ENCODE measurements around the gene BAIAP2L2. TPM values are rescaled to one million over a fixed set of nuclear protein-coding genes. Genes with fewer than 3 reads are reported as not detected.

BAIAP2L2 gene
- total RNA-seq, 1 donor from 2014 or later: 0.54 TPM

GRCh38 chr22:38129856-38130255 is 19.4 kb upstream of the BAIAP2L2 start:
- DNase-seq (ENCODE audit: low read depth) (no peak), FAIRE-seq (no peak)
- H3K36me3 Mint-ChIP-seq (ENCODE audit: low read depth, unreplicated experiment): peaks cover 11% of the 10 kb centered on the region
- Histone ChIP-seq H3K4me3 (ENCODE audit: insufficient read depth, low read depth, low read length) (no peak overlapping the region), H3K27ac (ENCODE audit: low read depth, low read length) (no peak overlapping the region), H3K79me2 (ENCODE audit: insufficient read depth, low read length) (no peaks in the 10 kb centered on the region), H4K20me1 (ENCODE audit: insufficient read depth, low read length) (no peaks in the 10 kb centered on the region), H3K27me3 (ENCODE audit: insufficient read depth, low read length) (no peaks in the 10 kb centered on the region), H3K4me1 (ENCODE audit: insufficient read depth, low read length) (peaks cover 4% of the 10 kb centered on the region), H3K9me3 (ENCODE audit: insufficient read depth, low read depth, low read length) (no peaks in the 10 kb centered on the region), H2AFZ (ENCODE audit: low read depth, low read length) (no peak overlapping the region), H3K9ac (ENCODE audit: low read length) (no peak overlapping the region), H3K4me2 (ENCODE audit: low read length) (no peak overlapping the region), H3K36me3 (ENCODE audit: insufficient read depth, low read length) (no peaks in the 10 kb centered on the region)
- peaks cover 8% of the 10 kb centered on the region for H3K27me3 Mint-ChIP-seq (ENCODE audit: low read depth, unreplicated experiment)
- H3K27ac Mint-ChIP-seq (ENCODE audit: unreplicated experiment): no peak overlapping the region
- no peak for TF ChIP-seq CTCF (IDR thresholded peaks at IDR 0.05; ENCODE audit: insufficient read depth, low read depth, low read length)
- TF ChIP-seq EZH2 (IDR thresholded peaks at IDR 0.05; ENCODE audit: insufficient read depth, low read length): no peak
- H3K4me1 Mint-ChIP-seq (ENCODE audit: low read depth, unreplicated experiment): no peaks in the 10 kb centered on the region
- no peaks in the 10 kb centered on the region for H3K9me3 Mint-ChIP-seq (ENCODE audit: unreplicated experiment)
- no peak overlapping the region for H3K4me3 Mint-ChIP-seq (ENCODE audit: unreplicated experiment)

- H3K4me3 ChIP-seq (ENCODE audit: insufficient read depth, low read depth, low read length): no peak overlapping the region
- FAIRE-seq (no peak), DNase-seq (ENCODE audit: low read depth) (no peak)
- no peak overlapping the region for H3K9ac ChIP-seq (ENCODE audit: low read length)
- no peaks in the 10 kb centered on the region for H3K4me1 ChIP-seq (ENCODE audit: insufficient read depth, low read length)
- no peaks in the 10 kb centered on the region for H3K9me3 ChIP-seq (ENCODE audit: insufficient read depth, low read depth, low read length)
- no peaks in the 10 kb centered on the region for H3K27me3 ChIP-seq (ENCODE audit: insufficient read depth, low read length)
- no peak overlapping the region for H2AFZ ChIP-seq (ENCODE audit: low read depth, low read length)
- H3K4me3 Mint-ChIP-seq (ENCODE audit: unreplicated experiment): no peak overlapping the region
- H3K4me2 ChIP-seq (ENCODE audit: low read length): no peak overlapping the region
- H3K27ac ChIP-seq (ENCODE audit: low read depth, low read length): no peak overlapping the region
- H3K4me1 Mint-ChIP-seq (ENCODE audit: low read depth, unreplicated experiment): peaks cover 3% of the 10 kb centered on the region
- no peaks in the 10 kb centered on the region for H4K20me1 ChIP-seq (ENCODE audit: insufficient read depth, low read length)
- no peaks in the 10 kb centered on the region for H3K36me3 ChIP-seq (ENCODE audit: insufficient read depth, low read length)
- H3K9me3 Mint-ChIP-seq (ENCODE audit: unreplicated experiment): no peaks in the 10 kb centered on the region
- no peak for TF ChIP-seq EZH2 (IDR thresholded peaks at IDR 0.05; ENCODE audit: insufficient read depth, low read length)
- no peaks in the 10 kb centered on the region for H3K79me2 ChIP-seq (ENCODE audit: insufficient read depth, low read length)
- H3K36me3 Mint-ChIP-seq (ENCODE audit: low read depth, unreplicated experiment): peaks cover 9% of the 10 kb centered on the region
- H3K27me3 Mint-ChIP-seq (ENCODE audit: low read depth, unreplicated experiment): peaks cover 10% of the 10 kb centered on the region
- H3K27ac Mint-ChIP-seq (ENCODE audit: unreplicated experiment): no peak overlapping the region
These were observed 18.5 kb upstream of the BAIAP2L2 start for GRCh38 chr22:38129021-38129420.

DNA sequence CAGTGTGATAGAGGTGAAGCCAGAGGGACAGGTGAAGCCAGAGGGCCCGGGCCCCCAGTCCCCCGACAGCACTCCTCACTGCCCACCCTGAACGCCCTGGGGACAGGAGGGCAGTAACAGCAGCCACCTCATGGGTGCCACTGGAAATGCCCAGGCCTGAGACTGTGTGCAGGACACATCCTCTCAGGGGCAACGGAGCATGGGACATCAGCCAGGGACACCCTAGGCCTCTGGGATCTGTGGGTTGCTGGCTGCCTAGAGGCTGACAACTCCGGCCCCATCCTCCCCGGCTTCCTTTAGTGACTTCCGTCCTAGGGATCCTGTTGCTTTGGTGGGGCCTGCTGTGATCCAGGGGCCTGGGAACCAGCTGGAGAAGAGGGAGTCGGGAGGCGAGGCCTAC is 17.4 kb upstream of the BAIAP2L2 start:
- Histone ChIP-seq H3K9me3 (ENCODE audit: insufficient read depth, low read depth, low read length) (no peaks in the 10 kb centered on the region), H2AFZ (ENCODE audit: low read depth, low read length) (no peak overlapping the region), H3K4me2 (ENCODE audit: low read length) (no peak overlapping the region), H3K79me2 (ENCODE audit: insufficient read depth, low read length) (no peaks in the 10 kb centered on the region), H3K27ac (ENCODE audit: low read depth, low read length) (no peak overlapping the region), H4K20me1 (ENCODE audit: insufficient read depth, low read length) (no peaks in the 10 kb centered on the region), H3K4me3 (ENCODE audit: insufficient read depth, low read depth, low read length) (no peak overlapping the region), H3K4me1 (ENCODE audit: insufficient read depth, low read length) (no peaks in the 10 kb centered on the region), H3K36me3 (ENCODE audit: insufficient read depth, low read length) (no peaks in the 10 kb centered on the region), H3K9ac (ENCODE audit: low read length) (no peak overlapping the region), H3K27me3 (ENCODE audit: insufficient read depth, low read length) (no peaks in the 10 kb centered on the region)
- H3K4me3 Mint-ChIP-seq (ENCODE audit: unreplicated experiment): no peak overlapping the region
- peaks cover 3% of the 10 kb centered on the region for H3K4me1 Mint-ChIP-seq (ENCODE audit: low read depth, unreplicated experiment)
- peaks cover 10% of the 10 kb centered on the region for H3K27me3 Mint-ChIP-seq (ENCODE audit: low read depth, unreplicated experiment)
- no peaks in the 10 kb centered on the region for H3K9me3 Mint-ChIP-seq (ENCODE audit: unreplicated experiment)
- no peak overlapping the region for H3K27ac Mint-ChIP-seq (ENCODE audit: unreplicated experiment)
- no peak for DNase-seq (ENCODE audit: low read depth)
- TF ChIP-seq CTCF (IDR thresholded peaks at IDR 0.05; ENCODE audit: insufficient read depth, low read depth, low read length): no peak
- TF ChIP-seq EZH2 (IDR thresholded peaks at IDR 0.05; ENCODE audit: insufficient read depth, low read length): no peak
- no peak for FAIRE-seq
- peaks cover 5% of the 10 kb centered on the region for H3K36me3 Mint-ChIP-seq (ENCODE audit: low read depth, unreplicated experiment)

Data from astrocyte (in vitro differentiated cells and primary cell).